ENCODE measurements around the gene PGA4. TPM values are rescaled to one million over a fixed set of nuclear protein-coding genes. Genes with fewer than 3 reads are reported as not detected.

Gene PGA4
- total and polyA plus RNA-seq, 9 of the 15 experiments (the other 6 are each of a cell fraction or from before 2014, with no cell fraction given), result not detected

DNA sequence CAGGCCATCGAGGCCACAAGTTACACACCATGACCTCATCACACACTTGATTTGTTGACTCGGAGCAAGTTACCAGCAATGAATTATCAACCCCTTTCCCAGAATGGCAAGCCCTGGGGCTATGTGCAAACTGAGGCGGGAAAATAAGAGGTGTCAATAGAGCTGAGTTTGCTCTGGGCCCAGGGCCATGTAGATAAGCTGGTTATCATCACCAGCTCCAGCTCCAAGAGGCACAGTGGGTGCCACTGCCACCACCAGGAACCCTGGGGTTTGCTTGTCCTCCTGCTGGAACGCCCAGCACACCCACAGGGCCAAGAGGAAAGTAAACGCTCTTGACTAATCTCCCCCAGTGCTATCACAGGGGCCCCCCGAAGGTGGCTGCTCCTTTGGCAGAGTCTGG lies 47.9 kb upstream of the PGA4 start:
- in situ Hi-C loops (cut with MboI) (no loop called here), intact Hi-C loops (cut with micrococcal nuclease) (no loop called here)
- Histone ChIP-seq H3K4me3 (no peak overlapping the region), H3K9me1 (ENCODE audit: control insufficient read depth, insufficient read depth, low read length) (no peaks in the 10 kb centered on the region), H3K4me2 (ENCODE audit: insufficient read depth, low read length) (no peak overlapping the region), H3K4me1 (replicated peaks in 1 of 2; ENCODE audit: control insufficient read depth in 2 of 2, insufficient read depth in 2 of 2, low read length in 2 of 2) (no peaks in the 10 kb centered on the region; a peak in 1 of 5 replicates), H2AFZ (ENCODE audit: low read depth, low read length) (no peak overlapping the region), H3K9me3 (replicated peaks; ENCODE audit: control insufficient read depth, insufficient read depth, low read depth, low read length) (peaks cover 5% of the 10 kb centered on the region; the same call in 1 of the 2 replicates), H3K27ac (ENCODE audit: extremely low read depth, low read depth, low read length) (no peak overlapping the region), H4K20me1 (replicated peaks; ENCODE audit: control insufficient read depth, insufficient read depth, low read length) (no peaks in the 10 kb centered on the region), H3K27me3 (ENCODE audit: control insufficient read depth in 2 of 2, insufficient read depth in 2 of 2, low read length in 2 of 2) (peaks cover 29 to 46% of the 10 kb centered on the region in 2 experiments), H3K79me2 (ENCODE audit: control insufficient read depth, insufficient read depth, low read length) (no peaks in the 10 kb centered on the region), H3K36me3 (ENCODE audit: control insufficient read depth, insufficient read depth, low read length) (no peaks in the 10 kb centered on the region), H3K9ac (ENCODE audit: insufficient read depth in 1 of 2, low read depth in 2 of 2, low read length in 2 of 2) (no peak overlapping the region)
- ChIA-PET CTCF (ENCODE audit: low intra/inter-chr PET ratio) (interaction anchor here (0.7 to 1.9 kb wide), 5 partner anchors 44 to 398 kb away, joined by 3 to 17 read pairs (median 4); no protein-coding TSS in a partner anchor), POLR2A (interaction anchor here (0.7 kb wide), 2 partner anchors 234 to 384 kb away, joined by 3 to 4 read pairs; no protein-coding TSS in a partner anchor)
- 2% methylated on average over 6 of the region's 6 CpGs for WGBS (ENCODE audit: insufficient coverage, low coverage, missing lambda C conversion rate)
- no peak for TF ChIP-seq HDAC2 (IDR thresholded peaks at IDR 0.05)
- TF ChIP-seq CTBP1 (IDR thresholded peaks at IDR 0.05; ENCODE audit: borderline replicate concordance), result no peak
- TF ChIP-seq, protein P1, sequence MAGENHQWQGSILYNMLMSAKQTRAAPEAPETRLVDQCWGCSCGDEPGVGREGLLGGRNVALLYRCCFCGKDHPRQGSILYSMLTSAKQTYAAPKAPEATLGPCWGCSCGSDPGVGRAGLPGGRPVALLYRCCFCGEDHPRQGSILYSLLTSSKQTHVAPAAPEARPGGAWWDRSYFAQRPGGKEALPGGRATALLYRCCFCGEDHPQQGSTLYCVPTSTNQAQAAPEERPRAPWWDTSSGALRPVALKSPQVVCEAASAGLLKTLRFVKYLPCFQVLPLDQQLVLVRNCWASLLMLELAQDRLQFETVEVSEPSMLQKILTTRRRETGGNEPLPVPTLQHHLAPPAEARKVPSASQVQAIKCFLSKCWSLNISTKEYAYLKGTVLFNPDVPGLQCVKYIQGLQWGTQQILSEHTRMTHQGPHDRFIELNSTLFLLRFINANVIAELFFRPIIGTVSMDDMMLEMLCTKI (IDR thresholded peaks at IDR 0.05; ENCODE audit: partially characterized antibody), result no peak
- no peak for DNase-seq (ENCODE audit: extremely low read depth in 1 of 4, low spot score in 3 of 4)
- no peak for ATAC-seq
- no peak for FAIRE-seq
- BruUV-seq (replicated peaks), result no TSS peak

GRCh38 chr11:61174949-61175348 lies 47.2 kb upstream of the PGA4 start:
- in situ Hi-C loops (cut with MboI), result loop anchor here (5.0 kb wide), 1 partner anchor 338 kb away; no protein-coding TSS in a partner anchor

More at GRCh38 chr11:61174949-61175348, 47.2 kb upstream of the PGA4 start:
- ATAC-seq (no peak), FAIRE-seq (no peak), DNase-seq (ENCODE audit: extremely low read depth in 1 of 4, low spot score in 3 of 4) (no peak)
- H3K9me1 ChIP-seq (ENCODE audit: control insufficient read depth, insufficient read depth, low read length), result no peaks in the 10 kb centered on the region
- H3K36me3 ChIP-seq (ENCODE audit: control insufficient read depth, insufficient read depth, low read length), result no peaks in the 10 kb centered on the region
- H3K4me2 ChIP-seq (ENCODE audit: insufficient read depth, low read length), result no peak overlapping the region
- no peak overlapping the region for H2AFZ ChIP-seq (ENCODE audit: low read depth, low read length)
- no TSS peak for BruUV-seq (replicated peaks)
- TF ChIP-seq, protein P2, sequence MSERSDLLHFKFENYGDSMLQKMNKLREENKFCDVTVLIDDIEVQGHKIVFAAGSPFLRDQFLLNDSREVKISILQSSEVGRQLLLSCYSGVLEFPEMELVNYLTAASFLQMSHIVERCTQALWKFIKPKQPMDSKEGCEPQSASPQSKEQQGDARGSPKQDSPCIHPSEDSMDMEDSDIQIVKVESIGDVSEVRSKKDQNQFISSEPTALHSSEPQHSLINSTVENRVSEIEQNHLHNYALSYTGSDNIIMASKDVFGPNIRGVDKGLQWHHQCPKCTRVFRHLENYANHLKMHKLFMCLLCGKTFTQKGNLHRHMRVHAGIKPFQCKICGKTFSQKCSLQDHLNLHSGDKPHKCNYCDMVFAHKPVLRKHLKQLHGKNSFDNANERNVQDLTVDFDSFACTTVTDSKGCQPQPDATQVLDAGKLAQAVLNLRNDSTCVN (CRISPR knock-in tag; IDR thresholded peaks at IDR 0.05), result no peak
- TF ChIP-seq ZNF589 (CRISPR knock-in tag; IDR thresholded peaks at IDR 0.05; ENCODE audit: low read depth), result no peak
- TF ChIP-seq ZNF384 (IDR thresholded peaks at IDR 0.05; ENCODE audit: low read depth, low read length), result no peak
- H3K9me3 ChIP-seq (replicated peaks; ENCODE audit: control insufficient read depth, insufficient read depth, low read depth, low read length), result peaks cover 5% of the 10 kb centered on the region; the same call in 1 of the 2 replicates
- no peaks in the 10 kb centered on the region; a peak in 1 of 5 replicates for H3K4me1 ChIP-seq (replicated peaks in 1 of 2; ENCODE audit: control insufficient read depth in 2 of 2, insufficient read depth in 2 of 2, low read length in 2 of 2)
- CTCF ChIA-PET (ENCODE audit: low intra/inter-chr PET ratio), result no interaction called here
- intact Hi-C loops (cut with micrococcal nuclease), result no loop called here
- H3K27me3 ChIP-seq (ENCODE audit: control insufficient read depth in 2 of 2, insufficient read depth in 2 of 2, low read length in 2 of 2), result peaks cover 30 to 48% of the 10 kb centered on the region in 2 experiments
- POLR2A ChIA-PET, result interaction anchor here (1.3 kb wide), 1 partner anchor 10 kb away, joined by 3 read pairs; no protein-coding TSS in a partner anchor
- 3% methylated on average over 6 of the region's 6 CpGs for WGBS (ENCODE audit: insufficient coverage, low coverage, missing lambda C conversion rate)
- no peak overlapping the region for H3K27ac ChIP-seq (ENCODE audit: extremely low read depth, low read depth, low read length)
- H4K20me1 ChIP-seq (replicated peaks; ENCODE audit: control insufficient read depth, insufficient read depth, low read length), result no peaks in the 10 kb centered on the region
- no peak overlapping the region for H3K9ac ChIP-seq (ENCODE audit: insufficient read depth in 1 of 2, low read depth in 2 of 2, low read length in 2 of 2)
- no peak overlapping the region for H3K4me3 ChIP-seq
- no peaks in the 10 kb centered on the region for H3K79me2 ChIP-seq (ENCODE audit: control insufficient read depth, insufficient read depth, low read length)

Data from K562 (cell line).